IPS DF 6.9 (cell line): ENCODE results near the gene MALAT1.

ENCODE experiments used
- DNase-seq: peaks from one replicate; pipeline ENCODE4 v3.0.0-alpha.2; 2013; ENCODE audit warnings: low read depth, low spot score
- H3K27ac ChIP-seq: one replicate; pipeline ENCODE4 v1.5.1; 2013; ENCODE audit warnings: low read length, control low read depth
- H3K27me3 ChIP-seq: 2 replicates; pipeline ENCODE4 v1.6.1; 2013; ENCODE audit warnings: mild to moderate bottlenecking, low read length; ENCODE audit not compliant: control insufficient read depth, insufficient read depth
- H3K36me3 ChIP-seq: 2 replicates; pipeline ENCODE4 v1.6.1; 2013; ENCODE audit warnings: low read length; ENCODE audit not compliant: control insufficient read depth, insufficient read depth
- H3K4me1 ChIP-seq: 2 replicates; pipeline ENCODE4 v1.6.1; 2013; ENCODE audit warnings: low read length; ENCODE audit not compliant: control insufficient read depth, insufficient read depth
- H3K4me3 ChIP-seq: 2 replicates; pipeline ENCODE4 v1.5.1; 2013; ENCODE audit warnings: mild to moderate bottlenecking, low read length
- H3K9me3 ChIP-seq: 2 replicates; pipeline ENCODE4 v1.6.1; 2013; ENCODE audit warnings: low read length, inconsistent platforms; ENCODE audit not compliant: control insufficient read depth, insufficient read depth
- WGBS: extraction: QIAGEN DNeasy Blood & Tissue Kit; methylation state at CpG from one replicate; pipeline ENCODE4 v1.1.7; 2013; ENCODE audit warnings: mixed read lengths, missing lambda C conversion rate; ENCODE audit not compliant: insufficient read length, insufficient coverage; 5-methylcytosine and 5-hydroxymethylcytosine counted together

MALAT1 gene

DNA sequence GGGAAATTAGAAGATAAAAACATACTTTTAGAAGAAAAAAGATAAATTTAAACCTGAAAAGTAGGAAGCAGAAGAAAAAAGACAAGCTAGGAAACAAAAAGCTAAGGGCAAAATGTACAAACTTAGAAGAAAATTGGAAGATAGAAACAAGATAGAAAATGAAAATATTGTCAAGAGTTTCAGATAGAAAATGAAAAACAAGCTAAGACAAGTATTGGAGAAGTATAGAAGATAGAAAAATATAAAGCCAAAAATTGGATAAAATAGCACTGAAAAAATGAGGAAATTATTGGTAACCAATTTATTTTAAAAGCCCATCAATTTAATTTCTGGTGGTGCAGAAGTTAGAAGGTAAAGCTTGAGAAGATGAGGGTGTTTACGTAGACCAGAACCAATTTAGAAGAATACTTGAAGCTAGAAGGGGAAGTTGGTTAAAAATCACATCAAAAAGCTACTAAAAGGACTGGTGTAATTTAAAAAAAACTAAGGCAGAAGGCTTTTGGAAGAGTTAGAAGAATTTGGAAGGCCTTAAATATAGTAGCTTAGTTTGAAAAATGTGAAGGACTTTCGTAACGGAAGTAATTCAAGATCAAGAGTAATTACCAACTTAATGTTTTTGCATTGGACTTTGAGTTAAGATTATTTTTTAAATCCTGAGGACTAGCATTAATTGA is 1.0 kb downstream of the MALAT1 start:
- no peak for DNase-seq

DNA sequence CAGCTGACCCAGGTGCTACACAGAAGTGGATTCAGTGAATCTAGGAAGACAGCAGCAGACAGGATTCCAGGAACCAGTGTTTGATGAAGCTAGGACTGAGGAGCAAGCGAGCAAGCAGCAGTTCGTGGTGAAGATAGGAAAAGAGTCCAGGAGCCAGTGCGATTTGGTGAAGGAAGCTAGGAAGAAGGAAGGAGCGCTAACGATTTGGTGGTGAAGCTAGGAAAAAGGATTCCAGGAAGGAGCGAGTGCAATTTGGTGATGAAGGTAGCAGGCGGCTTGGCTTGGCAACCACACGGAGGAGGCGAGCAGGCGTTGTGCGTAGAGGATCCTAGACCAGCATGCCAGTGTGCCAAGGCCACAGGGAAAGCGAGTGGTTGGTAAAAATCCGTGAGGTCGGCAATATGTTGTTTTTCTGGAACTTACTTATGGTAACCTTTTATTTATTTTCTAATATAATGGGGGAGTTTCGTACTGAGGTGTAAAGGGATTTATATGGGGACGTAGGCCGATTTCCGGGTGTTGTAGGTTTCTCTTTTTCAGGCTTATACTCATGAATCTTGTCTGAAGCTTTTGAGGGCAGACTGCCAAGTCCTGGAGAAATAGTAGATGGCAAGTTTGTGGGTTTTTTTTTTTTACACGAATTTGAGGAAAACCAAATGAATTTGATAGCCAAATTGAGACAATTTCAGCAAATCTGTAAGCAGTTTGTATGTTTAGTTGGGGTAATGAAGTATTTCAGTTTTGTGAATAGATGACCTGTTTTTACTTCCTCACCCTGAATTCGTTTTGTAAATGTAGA is 1.7 kb downstream of the MALAT1 start:
- no CpG with 5 or more reads among the region's 20 CpGs for WGBS
- no peaks in the 10 kb centered on the region for H3K27me3 ChIP-seq

More for the DNA sequence above, 1.0 kb downstream of the MALAT1 start:
- no peak overlapping the region for H3K27ac ChIP-seq
- H3K27me3 ChIP-seq, result no peaks in the 10 kb centered on the region
- peaks cover 1% of the 10 kb centered on the region; the same call in 1 of the 2 replicates for H3K4me1 ChIP-seq
- WGBS, result no CpG with 5 or more reads among the region's 3 CpGs
- H3K9me3 ChIP-seq, result no peaks in the 10 kb centered on the region
- peaks cover 20% of the 10 kb centered on the region; the same call in 1 of the 2 replicates for H3K36me3 ChIP-seq
- peak overlapping the region; percentile 90 for H3K4me3 ChIP-seq

DNA sequence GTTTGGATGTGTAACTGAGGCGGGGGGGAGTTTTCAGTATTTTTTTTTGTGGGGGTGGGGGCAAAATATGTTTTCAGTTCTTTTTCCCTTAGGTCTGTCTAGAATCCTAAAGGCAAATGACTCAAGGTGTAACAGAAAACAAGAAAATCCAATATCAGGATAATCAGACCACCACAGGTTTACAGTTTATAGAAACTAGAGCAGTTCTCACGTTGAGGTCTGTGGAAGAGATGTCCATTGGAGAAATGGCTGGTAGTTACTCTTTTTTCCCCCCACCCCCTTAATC is 2.3 kb downstream of the MALAT1 start:
- H3K27ac ChIP-seq, result no peak overlapping the region
- no peaks in the 10 kb centered on the region for H3K27me3 ChIP-seq
- peaks cover 26% of the 10 kb centered on the region; the same call in 1 of the 2 replicates for H3K36me3 ChIP-seq
- peaks cover 1% of the 10 kb centered on the region; the same call in 1 of the 2 replicates for H3K4me1 ChIP-seq
- peak overlapping the region; percentile 90; the same call in 1 of the 2 replicates for H3K4me3 ChIP-seq
- no peaks in the 10 kb centered on the region for H3K9me3 ChIP-seq
- no CpG with 5 or more reads among the region's 2 CpGs for WGBS
- DNase-seq, result no peak

More for the DNA sequence above, 1.7 kb downstream of the MALAT1 start:
- no peak overlapping the region for H3K27ac ChIP-seq
- H3K4me3 ChIP-seq, result peak overlapping the region; percentile 90
- peaks cover 1% of the 10 kb centered on the region; the same call in 1 of the 2 replicates for H3K4me1 ChIP-seq
- no peak for DNase-seq
- H3K36me3 ChIP-seq, result peaks cover 26% of the 10 kb centered on the region; the same call in 1 of the 2 replicates
- no peaks in the 10 kb centered on the region for H3K9me3 ChIP-seq

DNA sequence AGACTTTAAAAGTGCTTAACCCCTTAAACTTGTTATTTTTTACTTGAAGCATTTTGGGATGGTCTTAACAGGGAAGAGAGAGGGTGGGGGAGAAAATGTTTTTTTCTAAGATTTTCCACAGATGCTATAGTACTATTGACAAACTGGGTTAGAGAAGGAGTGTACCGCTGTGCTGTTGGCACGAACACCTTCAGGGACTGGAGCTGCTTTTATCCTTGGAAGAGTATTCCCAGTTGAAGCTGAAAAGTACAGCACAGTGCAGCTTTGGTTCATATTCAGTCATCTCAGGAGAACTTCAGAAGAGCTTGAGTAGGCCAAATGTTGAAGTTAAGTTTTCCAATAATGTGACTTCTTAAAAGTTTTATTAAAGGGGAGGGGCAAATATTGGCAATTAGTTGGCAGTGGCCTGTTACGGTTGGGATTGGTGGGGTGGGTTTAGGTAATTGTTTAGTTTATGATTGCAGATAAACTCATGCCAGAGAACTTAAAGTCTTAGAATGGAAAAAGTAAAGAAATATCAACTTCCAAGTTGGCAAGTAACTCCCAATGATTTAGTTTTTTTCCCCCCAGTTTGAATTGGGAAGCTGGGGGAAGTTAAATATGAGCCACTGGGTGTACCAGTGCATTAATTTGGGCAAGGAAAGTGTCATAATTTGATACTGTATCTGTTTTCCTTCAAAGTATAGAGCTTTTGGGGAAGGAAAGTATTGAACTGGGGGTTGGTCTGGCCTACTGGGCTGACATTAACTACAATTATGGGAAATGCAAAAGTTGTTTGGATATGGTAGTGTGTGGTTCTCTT is 2.8 kb downstream of the MALAT1 start:
- H3K36me3 ChIP-seq, result peaks cover 26% of the 10 kb centered on the region; the same call in 1 of the 2 replicates

DNA sequence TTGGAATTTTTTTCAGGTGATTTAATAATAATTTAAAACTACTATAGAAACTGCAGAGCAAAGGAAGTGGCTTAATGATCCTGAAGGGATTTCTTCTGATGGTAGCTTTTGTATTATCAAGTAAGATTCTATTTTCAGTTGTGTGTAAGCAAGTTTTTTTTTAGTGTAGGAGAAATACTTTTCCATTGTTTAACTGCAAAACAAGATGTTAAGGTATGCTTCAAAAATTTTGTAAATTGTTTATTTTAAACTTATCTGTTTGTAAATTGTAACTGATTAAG is 3.4 kb downstream of the MALAT1 start:
- no peak for DNase-seq
- Histone ChIP-seq H3K27ac (no peak overlapping the region), H3K9me3 (no peaks in the 10 kb centered on the region), H3K4me3 (peak overlapping the region; percentile 90; the same call in 1 of the 2 replicates), H3K4me1 (no peaks in the 10 kb centered on the region), H3K27me3 (no peaks in the 10 kb centered on the region), H3K36me3 (peaks cover 26% of the 10 kb centered on the region; the same call in 1 of the 2 replicates)

More for the DNA sequence above, 2.8 kb downstream of the MALAT1 start:
- no CpG with 5 or more reads among the region's 3 CpGs for WGBS
- no peaks in the 10 kb centered on the region for H3K9me3 ChIP-seq
- H3K4me1 ChIP-seq, result peaks cover 1% of the 10 kb centered on the region; the same call in 1 of the 2 replicates
- no peak overlapping the region for H3K27ac ChIP-seq
- H3K27me3 ChIP-seq, result no peaks in the 10 kb centered on the region
- H3K4me3 ChIP-seq, result peak overlapping the region; percentile 90; the same call in 1 of the 2 replicates
- no peak for DNase-seq

DNA sequence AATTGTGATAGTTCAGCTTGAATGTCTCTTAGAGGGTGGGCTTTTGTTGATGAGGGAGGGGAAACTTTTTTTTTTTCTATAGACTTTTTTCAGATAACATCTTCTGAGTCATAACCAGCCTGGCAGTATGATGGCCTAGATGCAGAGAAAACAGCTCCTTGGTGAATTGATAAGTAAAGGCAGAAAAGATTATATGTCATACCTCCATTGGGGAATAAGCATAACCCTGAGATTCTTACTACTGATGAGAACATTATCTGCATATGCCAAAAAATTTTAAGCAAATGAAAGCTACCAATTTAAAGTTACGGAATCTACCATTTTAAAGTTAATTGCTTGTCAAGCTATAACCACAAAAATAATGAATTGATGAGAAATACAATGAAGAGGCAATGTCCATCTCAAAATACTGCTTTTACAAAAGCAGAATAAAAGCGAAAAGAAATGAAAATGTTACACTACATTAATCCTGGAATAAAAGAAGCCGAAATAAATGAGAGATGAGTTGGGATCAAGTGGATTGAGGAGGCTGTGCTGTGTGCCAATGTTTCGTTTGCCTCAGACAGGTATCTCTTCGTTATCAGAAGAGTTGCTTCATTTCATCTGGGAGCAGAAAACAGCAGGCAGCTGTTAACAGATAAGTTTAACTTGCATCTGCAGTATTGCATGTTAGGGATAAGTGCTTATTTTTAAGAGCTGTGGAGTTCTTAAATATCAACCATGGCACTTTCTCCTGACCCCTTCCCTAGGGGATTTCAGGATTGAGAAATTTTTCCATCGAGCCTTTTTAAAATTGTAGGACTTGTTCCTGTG is 3.9 kb downstream of the MALAT1 start:
- no peaks in the 10 kb centered on the region for H3K27me3 ChIP-seq
- peak overlapping the region; percentile 48; the same call in 1 of the 2 replicates for H3K4me3 ChIP-seq
- WGBS, result no CpG with 5 or more reads among the region's 6 CpGs
- H3K27ac ChIP-seq, result no peak overlapping the region
- no peak for DNase-seq
- no peaks in the 10 kb centered on the region for H3K4me1 ChIP-seq
- no peaks in the 10 kb centered on the region for H3K9me3 ChIP-seq
- peaks cover 26% of the 10 kb centered on the region; the same call in 1 of the 2 replicates for H3K36me3 ChIP-seq

DNA sequence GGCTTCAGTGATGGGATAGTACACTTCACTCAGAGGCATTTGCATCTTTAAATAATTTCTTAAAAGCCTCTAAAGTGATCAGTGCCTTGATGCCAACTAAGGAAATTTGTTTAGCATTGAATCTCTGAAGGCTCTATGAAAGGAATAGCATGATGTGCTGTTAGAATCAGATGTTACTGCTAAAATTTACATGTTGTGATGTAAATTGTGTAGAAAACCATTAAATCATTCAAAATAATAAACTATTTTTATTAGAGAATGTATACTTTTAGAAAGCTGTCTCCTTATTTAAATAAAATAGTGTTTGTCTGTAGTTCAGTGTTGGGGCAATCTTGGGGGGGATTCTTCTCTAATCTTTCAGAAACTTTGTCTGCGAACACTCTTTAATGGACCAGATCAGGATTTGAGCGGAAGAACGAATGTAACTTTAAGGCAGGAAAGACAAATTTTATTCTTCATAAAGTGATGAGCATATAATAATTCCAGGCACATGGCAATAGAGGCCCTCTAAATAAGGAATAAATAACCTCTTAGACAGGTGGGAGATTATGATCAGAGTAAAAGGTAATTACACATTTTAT is 4.6 kb downstream of the MALAT1 start:
- Histone ChIP-seq H3K36me3 (peaks cover 26% of the 10 kb centered on the region; the same call in 1 of the 2 replicates), H3K27me3 (no peaks in the 10 kb centered on the region), H3K4me1 (no peaks in the 10 kb centered on the region), H3K4me3 (peak overlapping the region; percentile 48; the same call in 1 of the 2 replicates), H3K27ac (no peak overlapping the region), H3K9me3 (no peaks in the 10 kb centered on the region)
- no peak for DNase-seq
- no CpG with 5 or more reads among the region's 3 CpGs for WGBS

DNA sequence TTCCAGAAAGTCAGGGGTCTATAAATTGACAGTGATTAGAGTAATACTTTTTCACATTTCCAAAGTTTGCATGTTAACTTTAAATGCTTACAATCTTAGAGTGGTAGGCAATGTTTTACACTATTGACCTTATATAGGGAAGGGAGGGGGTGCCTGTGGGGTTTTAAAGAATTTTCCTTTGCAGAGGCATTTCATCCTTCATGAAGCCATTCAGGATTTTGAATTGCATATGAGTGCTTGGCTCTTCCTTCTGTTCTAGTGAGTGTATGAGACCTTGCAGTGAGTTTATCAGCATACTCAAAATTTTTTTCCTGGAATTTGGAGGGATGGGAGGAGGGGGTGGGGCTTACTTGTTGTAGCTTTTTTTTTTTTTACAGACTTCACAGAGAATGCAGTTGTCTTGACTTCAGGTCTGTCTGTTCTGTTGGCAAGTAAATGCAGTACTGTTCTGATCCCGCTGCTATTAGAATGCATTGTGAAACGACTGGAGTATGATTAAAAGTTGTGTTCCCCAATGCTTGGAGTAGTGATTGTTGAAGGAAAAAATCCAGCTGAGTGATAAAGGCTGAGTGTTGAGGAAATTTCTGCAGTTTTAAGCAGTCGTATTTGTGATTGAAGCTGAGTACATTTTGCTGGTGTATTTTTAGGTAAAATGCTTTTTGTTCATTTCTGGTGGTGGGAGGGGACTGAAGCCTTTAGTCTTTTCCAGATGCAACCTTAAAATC is 5.3 kb downstream of the MALAT1 start:
- H3K9me3 ChIP-seq, result no peaks in the 10 kb centered on the region
- WGBS, result no CpG with 5 or more reads among the region's 3 CpGs
- H3K4me3 ChIP-seq, result peak overlapping the region; percentile 11; the same call in 1 of the 2 replicates
- H3K4me1 ChIP-seq, result no peaks in the 10 kb centered on the region
- DNase-seq, result no peak
- no peak overlapping the region for H3K27ac ChIP-seq
- H3K27me3 ChIP-seq, result no peaks in the 10 kb centered on the region
- peaks cover 26% of the 10 kb centered on the region; the same call in 1 of the 2 replicates for H3K36me3 ChIP-seq
